Stimulated activated CD4-positive, alpha-beta T cell treated with anti-CD3 and anti-CD28 coated beads, Interleukin-12 subunit alpha, Interleukin-12 subunit beta, amount 100 ng/mL, for 24 hours (primary cell): ENCODE data around the gene CCDC157.

Experiments used
- DNase-seq, 2 experiments: peaks; one replicate each; pipeline ENCODE4 v3.0.0-alpha.2; 2020; ENCODE audit warnings: low read depth in 2 of 2

Gene CCDC157

DNA sequence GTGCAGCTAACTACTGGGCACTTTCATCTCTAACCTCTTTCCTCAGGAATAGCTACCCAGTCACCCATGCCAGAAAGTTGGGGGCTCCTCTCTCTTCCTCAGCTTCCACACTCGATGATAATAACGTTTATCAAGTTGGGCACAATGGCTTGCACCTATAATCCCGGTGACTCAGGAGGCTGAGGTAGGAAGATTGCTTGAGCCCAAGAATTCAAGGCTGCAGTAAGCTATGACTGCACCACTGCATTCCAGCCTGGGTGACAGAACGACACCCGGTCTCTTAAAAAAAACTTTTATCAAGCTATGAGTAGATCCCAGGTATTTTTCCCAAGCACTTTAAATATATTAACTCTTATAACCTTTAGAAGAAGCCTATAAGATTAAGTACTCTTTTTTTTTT lies 2.2 kb upstream of the CCDC157 start:
- no peak for DNase-seq

DNA sequence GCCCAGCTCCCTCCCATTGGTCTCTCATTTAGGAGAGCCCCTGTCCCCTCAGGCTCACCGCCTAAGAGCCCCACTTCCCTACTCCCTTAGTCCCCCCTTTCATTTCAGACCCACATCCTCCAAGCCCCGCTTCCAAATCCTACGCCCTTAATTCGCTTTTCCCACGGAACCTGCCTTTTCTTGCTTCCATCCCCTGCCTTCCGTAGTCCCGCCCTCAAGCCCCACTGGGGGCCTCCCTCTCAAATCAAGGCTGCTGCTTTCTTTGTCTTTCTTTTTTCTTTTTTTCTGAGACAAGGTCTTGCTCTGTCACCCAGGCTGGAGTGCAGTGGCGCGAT lies 396 bp downstream of the CCDC157 start:
- DNase-seq: no peak

DNA sequence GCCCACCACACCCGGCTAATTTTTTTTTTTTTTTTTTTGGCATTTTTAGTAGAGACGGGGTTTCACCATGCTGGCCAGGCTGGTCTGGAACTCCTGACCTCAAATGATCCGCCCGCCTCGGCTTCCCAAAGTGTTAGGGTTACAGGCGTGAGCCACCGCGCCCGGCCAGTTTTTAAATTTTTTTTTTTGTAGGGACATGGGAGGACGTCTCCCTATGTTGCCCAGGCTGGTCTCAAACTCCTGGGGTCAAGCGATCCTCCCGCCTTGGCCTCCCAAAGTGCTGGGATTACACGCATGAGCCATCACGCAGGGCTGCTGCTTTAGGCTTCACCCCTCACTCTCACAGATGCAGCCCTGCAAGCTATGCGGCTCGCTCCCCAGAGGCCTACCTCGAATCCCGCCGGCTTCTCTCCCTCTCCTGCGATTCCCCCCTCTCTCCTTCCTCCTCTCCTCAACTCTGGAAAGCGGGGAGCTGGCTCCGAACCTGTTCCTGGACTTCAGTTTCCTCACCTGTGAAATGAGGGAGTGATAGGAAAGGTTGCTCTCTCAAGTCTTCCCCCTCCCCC lies 926 bp downstream of the CCDC157 start:
- no peak for DNase-seq

DNA sequence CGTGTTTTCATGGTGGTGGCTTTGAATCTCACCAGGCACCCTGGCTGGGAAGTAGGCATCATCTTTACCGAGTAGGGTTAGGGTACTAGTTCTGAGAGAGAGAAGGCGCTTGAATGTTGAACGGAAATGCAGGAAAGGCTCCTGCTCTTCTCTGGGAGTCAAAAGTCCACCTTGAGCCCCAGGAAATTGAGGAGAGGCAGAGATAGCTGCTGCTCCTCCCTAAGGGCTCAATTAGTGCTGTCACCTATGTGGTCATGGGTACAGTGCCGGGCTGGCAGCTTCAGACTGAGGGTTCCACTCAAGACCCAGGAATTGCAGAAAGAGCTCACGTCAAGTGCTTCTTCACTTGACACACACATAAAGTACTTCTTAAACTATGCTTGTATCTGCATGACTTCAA lies 1.7 kb downstream of the CCDC157 start:
- no peak for DNase-seq

DNA sequence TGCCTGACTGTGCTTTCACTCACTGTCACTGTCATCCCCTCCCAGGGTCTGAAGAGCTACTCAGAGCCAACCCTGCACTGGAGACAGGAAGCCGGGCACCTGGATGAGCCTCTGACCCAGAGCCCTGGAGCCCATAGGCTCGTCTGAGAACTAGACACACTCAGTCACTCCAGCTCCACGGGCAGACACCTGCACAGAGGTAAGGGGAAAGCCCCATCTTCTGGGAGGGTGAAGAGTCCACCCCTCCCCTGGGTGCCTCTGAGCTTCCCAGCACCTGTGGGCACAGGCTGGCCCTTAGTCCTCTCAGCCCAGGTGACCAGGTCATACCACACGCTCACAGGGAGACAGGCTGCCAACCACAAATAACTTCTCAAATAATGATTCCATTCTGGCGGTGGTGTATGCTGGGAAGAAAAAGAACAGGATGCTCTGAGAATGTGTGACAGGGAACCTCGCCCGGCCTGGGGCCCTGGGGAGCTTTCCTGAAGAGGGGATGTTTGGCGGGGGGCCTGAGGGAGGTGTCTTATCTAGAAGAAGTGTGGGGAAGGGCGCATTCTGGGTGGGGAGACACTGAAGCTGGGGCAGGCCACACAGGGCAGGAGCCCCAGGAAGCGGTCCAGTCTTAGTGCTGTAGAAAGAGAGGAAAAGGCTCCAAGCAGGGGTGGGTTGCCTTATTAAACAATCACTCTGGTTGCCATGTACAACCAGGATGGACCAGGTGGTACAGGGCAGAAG lies 5.3 kb downstream of the CCDC157 start:
- DNase-seq: no peak

DNA sequence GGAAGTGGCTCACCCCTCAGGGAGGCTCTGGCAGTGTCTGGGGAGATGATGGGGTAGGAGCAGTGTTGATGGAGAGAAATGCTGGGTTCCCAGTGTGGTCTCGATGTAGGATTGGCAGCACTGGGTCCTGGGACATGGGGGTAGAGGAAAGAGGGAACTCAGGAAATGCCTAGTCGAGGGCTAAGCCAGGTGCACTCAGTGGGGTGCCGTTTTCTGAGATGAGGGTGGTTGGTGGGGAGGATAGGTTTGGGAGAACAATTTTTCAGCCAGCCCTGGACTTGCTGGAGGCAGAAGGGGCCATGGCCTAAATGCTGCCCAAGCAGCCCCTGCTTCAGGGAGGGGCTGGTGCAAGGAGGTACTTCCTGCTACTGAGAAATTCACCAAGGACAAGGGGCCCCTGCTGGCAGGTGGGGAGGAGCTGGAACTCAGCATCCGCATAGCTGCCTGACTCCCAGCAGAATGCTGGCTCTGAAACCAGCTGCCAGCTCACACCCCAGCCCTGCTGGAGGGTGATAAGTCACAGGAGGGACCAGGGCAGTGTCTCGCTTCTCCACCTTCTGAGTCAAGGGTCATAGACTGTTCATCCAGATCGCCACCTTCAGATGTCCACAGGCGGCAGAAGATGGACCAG lies 6.0 kb downstream of the CCDC157 start:
- no peak for DNase-seq

DNA sequence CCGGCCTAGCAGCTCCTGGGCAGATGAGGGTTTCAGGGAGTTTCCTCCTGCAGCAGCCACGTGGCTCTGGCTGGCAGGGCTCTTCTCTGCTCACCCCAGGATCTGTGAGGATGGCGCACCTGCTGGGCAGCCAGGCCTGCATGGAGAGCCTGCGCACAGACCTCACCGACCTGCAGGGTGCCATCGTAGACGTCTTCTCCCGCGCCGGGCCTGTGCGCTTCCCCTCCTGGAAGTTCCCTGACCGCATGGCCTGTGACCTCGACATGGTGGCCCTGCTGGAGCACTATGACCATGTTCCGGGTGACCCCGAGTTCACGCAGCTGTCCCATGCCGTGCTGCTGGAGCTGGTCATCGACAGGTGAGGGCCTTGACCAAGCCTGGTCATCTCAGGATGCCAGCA lies 9.1 kb downstream of the CCDC157 start:
- no peak for DNase-seq

DNA sequence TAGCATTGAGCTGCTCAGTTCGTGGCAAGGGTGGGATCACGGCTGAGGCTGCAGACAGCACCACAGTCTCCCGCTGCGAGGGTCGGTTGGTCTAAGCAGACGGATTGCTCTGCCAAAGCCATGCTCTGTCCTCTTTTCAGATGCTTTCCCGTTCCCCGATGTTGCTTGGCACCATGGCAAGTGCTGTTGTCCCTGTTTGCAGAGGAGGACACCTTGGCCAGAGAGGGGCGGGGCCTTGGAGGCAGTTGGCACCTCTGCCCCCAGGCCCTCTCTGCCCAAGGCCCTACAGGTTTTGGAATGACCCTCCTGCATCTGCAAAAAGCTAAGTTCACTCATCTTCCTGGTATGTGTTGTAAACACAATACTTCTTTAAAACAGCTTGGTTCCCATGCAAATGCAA lies 11.6 kb downstream of the CCDC157 start:
- DNase-seq: no peak

DNA sequence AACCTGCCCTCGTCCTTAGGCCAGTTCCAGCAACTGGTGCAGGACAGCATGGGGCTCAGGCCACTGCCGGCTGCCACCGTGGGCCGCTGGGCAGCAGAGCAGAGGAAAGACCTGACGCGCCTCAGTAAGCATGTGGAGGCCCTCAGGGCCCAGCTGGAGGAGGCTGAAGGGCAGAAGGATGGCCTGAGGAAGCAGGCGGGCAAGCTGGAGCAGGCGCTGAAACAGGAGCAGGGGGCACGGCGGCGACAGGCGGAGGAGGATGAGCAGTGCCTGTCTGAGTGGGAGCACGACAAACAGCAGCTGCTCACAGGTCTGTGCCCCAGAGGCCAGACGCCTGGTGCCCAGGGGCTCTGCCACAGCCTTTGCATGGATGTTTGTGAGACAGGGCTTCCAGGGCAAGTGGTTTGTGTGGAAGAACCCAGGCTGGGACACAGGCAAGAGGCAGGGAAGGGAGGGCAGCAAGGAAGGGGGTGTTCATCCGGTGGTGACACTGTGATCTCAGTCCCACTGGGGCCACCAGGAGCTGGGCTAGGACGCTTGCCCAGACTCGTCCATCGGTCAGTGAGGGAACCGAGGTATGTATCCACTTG lies 13.9 kb downstream of the CCDC157 start:
- DNase-seq: no peak

DNA sequence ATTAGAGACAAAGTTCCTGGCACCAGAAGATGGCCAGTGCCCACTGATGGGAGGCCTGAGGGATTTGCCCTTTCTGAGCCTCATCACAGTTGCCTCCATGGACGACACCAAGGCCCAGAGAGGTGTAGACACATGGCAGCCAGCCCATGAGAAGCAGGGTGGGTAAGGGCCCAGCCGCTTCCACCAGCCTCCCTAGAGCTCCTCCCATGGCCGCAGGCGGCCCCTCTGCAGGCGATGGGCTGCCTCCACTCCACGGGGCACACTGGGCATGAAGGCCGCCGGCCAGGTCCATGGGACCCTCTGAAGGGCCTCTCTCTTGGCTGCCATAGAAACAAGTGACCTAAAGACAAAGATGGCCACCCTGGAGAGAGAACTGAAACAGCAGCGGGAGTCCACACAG lies 14.5 kb downstream of the CCDC157 start:
- DNase-seq: no peak

DNA sequence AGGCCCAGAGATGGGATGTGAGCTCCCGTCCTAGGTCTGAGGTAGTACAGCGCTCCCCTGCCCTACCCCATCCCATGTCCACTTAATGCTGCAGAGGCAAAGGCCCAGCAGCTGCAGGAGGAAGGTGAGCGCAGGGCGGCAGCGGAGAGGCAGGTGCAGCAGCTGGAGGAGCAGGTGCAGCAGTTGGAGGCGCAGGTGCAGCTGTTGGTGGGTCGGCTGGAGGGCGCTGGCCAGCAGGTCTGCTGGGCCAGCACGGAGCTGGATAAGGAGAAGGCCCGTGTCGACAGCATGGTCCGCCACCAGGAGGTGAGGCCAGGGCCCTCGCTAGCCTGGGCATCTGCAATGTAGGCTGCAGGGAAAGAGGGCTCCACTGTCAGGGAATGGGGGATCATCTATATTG lies 15.2 kb downstream of the CCDC157 start:
- DNase-seq: no peak

DNA sequence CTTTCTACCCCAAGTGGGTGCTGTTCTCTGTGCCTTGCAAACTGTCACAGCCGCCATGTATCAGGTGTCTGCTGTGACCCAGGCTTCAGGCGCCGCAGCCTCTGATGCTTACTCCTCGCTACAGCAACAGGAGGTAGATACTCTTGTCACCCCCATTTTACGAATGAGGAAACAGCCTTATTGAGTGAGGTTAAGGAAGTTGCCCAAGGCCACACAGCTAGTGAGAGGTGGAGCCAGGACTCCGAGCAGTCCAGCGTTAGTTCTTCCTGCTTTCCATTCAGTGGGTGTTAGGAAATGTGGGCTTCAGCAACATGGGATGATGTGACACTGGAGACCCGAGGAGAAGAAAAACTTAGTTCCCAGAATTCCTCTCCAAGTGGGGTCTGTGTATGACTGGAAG lies 16.1 kb downstream of the CCDC157 start:
- DNase-seq: no peak

DNA sequence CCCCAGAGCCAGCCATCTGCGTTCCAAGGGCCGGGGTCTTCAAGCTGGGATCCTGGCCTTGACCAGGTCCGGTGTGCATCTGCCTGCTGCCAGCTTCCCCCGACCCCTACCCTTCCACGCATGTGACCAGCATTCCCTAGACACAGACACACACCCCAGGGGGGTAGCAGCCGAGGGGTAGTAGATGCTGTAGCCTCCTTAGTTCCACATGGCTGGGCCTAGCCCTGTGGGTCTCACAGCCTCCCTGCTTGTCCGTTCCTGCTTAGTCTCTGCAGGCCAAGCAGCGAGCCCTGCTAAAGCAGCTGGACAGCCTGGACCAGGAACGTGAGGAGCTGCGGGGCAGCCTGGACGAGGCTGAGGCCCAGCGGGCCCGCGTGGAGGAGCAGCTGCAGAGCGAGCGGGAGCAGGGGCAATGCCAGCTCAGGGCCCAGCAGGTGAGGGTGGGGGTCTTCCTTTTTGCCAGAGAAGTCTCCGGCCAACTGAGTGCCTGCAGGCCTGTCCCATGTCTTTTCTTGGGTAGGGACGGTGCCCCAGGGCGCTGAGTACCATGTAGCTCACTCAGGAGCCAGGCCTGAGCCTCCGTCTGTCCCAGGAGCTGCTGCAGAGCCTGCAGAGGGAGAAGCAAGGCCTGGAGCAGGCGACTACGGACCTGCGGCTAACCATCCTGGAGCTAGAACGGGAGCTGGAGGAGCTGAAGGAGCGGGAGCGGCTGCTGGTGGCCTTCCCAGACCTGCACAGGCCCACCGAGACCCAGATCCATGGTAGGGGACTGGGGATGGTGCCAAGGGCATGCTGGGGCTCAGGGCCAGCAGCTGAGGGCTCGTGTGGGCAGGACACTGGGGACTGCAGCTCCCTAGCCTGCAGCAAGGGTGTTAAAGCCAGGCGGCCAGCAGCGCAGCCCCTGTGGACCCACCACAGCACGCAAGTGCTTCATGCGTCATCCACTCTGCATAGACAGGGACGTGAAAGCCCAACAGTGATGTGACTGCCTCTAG lies 16.8 kb downstream of the CCDC157 start:
- DNase-seq: no peak

DNA sequence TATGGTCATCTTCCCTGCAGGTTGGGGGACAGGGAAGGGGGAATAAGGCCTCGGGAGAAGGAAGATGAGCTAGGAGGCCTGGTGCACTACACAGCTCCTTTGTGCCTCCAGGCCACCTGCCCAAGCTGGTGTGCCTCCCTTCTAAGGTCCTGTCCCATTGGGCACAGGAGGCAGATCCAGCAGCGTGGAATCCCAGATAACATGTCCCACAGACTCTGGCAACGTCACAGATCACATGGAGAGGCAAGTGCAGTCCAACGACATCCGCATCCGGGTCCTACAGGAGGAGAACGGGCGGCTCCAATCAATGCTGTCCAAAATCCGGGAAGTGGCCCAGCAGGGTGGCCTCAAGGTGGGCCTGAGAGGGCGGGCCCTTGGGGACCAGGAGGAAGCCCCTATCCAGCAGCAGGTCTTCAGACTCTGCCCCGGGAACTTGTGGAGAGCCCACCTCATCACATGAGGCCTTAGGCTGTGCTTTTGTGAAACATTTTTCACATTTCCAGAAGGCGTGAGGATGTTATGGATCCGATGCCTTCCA lies 18.6 kb downstream of the CCDC157 start:
- DNase-seq: no peak

DNA sequence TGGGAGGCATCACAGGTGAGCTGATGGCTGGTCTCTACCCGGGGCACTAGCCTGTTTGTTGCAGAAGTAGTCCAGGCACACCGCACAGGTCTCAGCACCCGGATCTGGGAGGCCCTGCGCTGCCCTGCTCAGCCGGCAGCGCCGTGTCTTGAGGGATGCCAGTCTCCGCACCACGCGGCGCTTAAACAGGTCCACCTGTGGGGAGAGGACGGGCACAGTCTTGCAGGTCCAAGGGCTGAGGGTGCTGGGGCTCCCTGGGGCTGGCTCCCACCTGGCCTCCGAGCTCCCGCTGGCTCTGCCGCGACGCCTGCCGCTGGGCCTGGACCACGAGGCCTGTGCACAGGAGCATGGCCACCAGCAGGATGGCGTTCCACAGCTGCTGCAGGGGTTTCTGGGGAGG lies 23.2 kb downstream of the CCDC157 start:
- DNase-seq: no peak

DNA sequence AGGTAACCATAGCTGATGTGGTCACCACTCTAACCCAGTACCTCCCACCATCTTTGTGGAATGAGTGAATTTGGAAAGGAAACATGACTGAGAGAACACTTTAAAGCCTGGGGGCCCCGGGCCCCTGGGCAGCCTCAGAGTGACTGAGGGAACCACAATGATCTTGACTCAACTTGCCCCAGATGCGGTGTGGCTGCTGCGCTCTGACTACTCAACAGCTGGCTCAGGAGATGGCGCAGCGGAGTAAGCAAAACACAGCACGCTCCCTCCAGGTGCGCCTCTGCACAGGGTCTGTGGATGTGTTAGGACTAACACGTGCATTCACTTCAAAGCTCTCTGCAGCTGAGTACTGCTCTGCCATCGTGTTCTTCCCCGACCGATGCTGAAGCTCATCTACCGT lies 24.5 kb downstream of the CCDC157 start:
- no peak for DNase-seq

DNA sequence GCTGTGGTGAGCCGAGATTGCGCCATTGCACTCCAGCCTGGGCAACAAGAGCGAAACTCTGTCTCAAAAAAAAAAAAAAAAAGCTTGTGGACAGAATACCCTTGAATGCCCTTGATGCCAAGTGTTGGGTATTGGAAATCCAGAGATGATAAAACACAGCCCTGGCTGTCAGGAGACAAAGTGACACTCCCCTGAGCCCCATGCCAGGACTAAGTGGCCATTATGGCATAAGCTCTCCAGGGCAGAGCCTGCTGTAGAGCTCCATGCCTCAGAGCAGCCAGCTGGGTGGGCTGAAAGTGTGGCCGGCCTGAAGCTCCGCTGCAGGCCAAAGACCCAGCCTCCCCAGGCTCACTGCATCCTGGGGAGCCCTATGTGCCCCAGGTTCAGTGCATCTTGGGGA lies 25.5 kb downstream of the CCDC157 start:
- DNase-seq: no peak

DNA sequence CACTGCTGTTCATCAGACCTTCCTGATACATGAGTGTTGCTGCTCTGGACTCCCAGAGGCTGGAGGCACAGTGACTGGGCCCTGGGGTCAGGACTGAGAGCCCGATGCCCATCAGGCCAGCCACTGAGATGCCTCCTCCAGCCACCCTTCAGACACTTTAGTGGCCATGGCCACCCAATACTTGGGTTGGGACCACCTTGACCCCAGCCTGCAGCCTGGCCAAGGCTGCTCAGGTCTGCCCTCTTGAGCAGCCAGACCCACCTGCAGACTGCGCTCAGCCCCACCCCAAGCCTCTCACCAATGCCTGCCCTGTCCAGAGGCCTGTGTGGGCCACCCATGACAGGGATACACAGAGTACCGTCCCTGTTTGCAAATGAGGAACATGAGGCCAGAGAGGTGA lies 26.3 kb downstream of the CCDC157 start:
- DNase-seq: no peak

DNA sequence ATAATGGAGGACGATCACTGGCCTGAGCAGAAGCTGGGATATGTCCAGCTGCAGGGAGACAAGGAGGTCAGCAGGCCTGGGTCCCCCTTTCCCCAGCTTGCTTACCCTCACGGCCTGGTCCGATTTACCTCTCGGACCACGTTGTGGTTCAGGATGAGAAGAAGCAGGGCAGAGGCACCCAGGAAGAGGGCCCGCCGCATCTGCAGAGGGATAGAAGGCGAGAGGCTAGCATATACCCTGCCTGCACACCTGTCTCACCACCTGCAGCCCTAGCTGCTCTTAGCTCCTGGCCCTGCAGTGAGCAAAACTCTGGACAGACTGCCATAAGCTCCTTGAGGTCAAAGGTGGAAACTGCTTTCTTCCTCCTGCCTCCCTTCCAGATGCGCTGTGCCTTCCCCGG lies 29.1 kb downstream of the CCDC157 start:
- DNase-seq: no peak

DNA sequence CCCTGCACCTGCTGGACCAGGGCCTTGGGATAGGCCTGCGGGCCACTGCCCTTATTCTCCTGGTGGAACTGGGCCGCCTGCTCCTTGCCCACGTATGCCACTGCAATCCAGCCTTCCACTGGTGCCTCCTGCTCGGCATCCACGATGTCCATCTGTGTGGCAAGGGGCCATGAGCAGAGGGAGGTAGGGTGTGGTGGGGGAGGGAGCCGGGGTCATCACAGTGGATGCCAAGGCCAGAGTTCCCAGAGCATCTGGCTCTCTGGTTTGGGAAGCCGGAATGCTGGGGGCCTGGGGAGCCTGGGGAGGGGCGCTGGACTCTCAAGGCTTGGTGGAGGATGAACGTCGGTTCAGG lies 29.8 kb downstream of the CCDC157 start:
- no peak for DNase-seq

DNA sequence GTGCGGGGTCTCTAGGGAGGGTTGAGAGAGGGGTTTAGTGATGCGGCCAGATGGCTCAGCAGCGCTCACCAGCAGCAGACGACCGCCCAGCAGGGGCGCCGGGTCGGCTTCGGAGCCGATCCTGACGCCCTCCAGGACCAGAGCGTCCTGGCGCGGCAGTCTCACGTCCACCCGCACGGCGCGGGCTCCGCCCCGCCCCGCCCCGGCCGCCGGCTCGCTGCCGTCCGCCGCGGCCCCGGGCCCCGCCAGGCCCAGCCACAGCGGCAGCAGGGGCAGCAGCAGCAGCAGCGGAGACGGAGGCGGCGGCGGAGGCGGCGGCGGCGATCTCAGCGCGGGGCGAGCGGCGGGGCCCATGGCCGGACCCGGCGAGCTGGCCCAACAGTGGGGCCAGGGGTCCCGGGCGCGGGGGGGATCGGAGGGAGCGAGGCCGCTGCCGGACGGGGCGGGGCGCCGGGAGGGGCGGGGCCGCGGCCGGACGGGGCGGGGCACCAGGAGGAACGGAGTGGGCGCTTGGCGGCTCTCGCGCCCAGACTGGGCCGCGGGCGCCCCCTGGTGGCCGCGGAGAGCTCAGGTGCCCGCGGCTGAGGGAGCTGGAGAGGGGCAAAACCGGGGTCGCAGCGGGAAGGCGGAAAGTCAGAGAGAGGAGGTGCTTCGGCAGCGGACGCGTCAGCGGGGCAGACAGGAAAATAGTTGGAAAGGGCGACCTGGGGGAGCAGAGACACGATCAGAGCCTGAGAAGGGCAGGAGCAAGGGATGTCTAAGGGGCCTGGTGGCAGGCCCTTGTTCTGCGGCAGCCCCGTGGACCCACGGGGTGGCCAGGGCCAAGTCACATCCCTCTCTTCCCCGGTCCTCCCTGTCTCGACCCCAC lies 30.4 kb downstream of the CCDC157 start, which contains the start of gene RNF215:
TSS of gene RNF215 (minus strand) at position 452 of the 868 bp plus-strand sequence. CDS start at position 354, 98 bp downstream.
- DNase-seq: peak; percentile 52 to 71
